Lower leg skin (tissue), 3 donors: ENCODE results near the gene FLT1.

Experiments
- CTCF ChIP-seq, 3 donors: fragments of 450-650 bp; IDR thresholded peaks; one replicate each; pipeline ENCODE4 v1.5.1; 2016; ENCODE audit warnings: antibody characterized with exemption in 3 of 3, mild to moderate bottlenecking in 3 of 3, moderate library complexity in 2 of 3
- POLR2A ChIP-seq, 2 donors: fragments of 450-650 bp; IDR thresholded peaks; one replicate each; pipeline ENCODE4 v1.6.1; 2016 to 2017; ENCODE audit warnings: antibody characterized with exemption in 2 of 2, mild to moderate bottlenecking in 1 of 2, moderate library complexity in 1 of 2

- no peak for TF ChIP-seq POLR2A (IDR thresholded peaks at IDR 0.05)
- no peak for TF ChIP-seq CTCF (IDR thresholded peaks at IDR 0.05)
These were observed 44.8 kb downstream of the FLT1 start for GRCh38 chr13:28449826-28450773.
